IMR-90 (cell line): ENCODE measurements around the gene OR51B4. TPM values are rescaled to one million over a fixed set of nuclear protein-coding genes. Genes with fewer than 3 reads are reported as not detected.
A peak's percentile ranks its signal among the peaks of the same experiment; 100 is the strongest.

ENCODE experiments used
- ATAC-seq: fragments of 200-7000 bp; cut with Tn5 transposase; 2 replicates; pipeline ENCODE4 v1.9.1; 2020; ENCODE audit warnings: low read depth, mild to moderate bottlenecking, moderate library complexity
- BruUV-seq: library from RNA; stranded (reverse); fragments of 400-500 nt; replicated peaks from 2 replicates; lab custom pipeline; 2021; lab: Mats Ljungman, UMichigan
- CTCF ChIA-PET: fragments of 300-600 bp; formaldehyde crosslinking; extraction: SDS; loops from one replicate; lab custom pipeline; 2021; ENCODE audit warnings: antibody characterized with exemption; lab: Yijun Ruan, JAX
- POLR2A ChIA-PET: fragments of 300-600 bp; sonication (Branson Sonifier 250); formaldehyde crosslinking; loops from one replicate; lab custom pipeline; 2022; ENCODE audit warnings: antibody characterized with exemption; ENCODE audit not compliant: unreplicated experiment; lab: Charles Lee
- DNase-seq: peaks from one replicate; pipeline ENCODE4 v3.0.0; 2013
- H2AFZ ChIP-seq: replicated peaks from 2 replicates; pipeline ENCODE3; 2013; ENCODE audit warnings: low read length, mild to moderate bottlenecking; ENCODE audit not compliant: poor library complexity
- H2AK5ac ChIP-seq: 2 replicates; pipeline ENCODE4 v1.6.1; 2013; ENCODE audit warnings: low read depth, low read length, inconsistent platforms
- H2AK9ac ChIP-seq: replicated peaks from 2 replicates; pipeline ENCODE3; 2013; ENCODE audit warnings: mild to moderate bottlenecking, low read depth, low read length, moderate library complexity; ENCODE audit not compliant: poor library complexity
- H2BK120ac ChIP-seq: 2 replicates; pipeline ENCODE4 v1.6.1; 2013; ENCODE audit warnings: low read depth, low read length, inconsistent platforms
- H2BK15ac ChIP-seq: 3 replicates; pipeline ENCODE4 v1.6.1; 2013; ENCODE audit warnings: low read depth, low read length, inconsistent platforms
- H2BK20ac ChIP-seq: 2 replicates; pipeline ENCODE4 v1.6.1; 2013; ENCODE audit warnings: low read depth, mild to moderate bottlenecking, inconsistent platforms, low read length, moderate library complexity
- H2BK5ac ChIP-seq: 2 replicates; pipeline ENCODE4 v1.6.1; 2013; ENCODE audit warnings: mild to moderate bottlenecking, low read depth, low read length, inconsistent platforms; ENCODE audit not compliant: poor library complexity, severe bottlenecking
- H3K14ac ChIP-seq: replicated peaks from 2 replicates; pipeline ENCODE4 v1.6.1; 2013; ENCODE audit warnings: low read depth, low read length, inconsistent platforms
- H3K18ac ChIP-seq: 2 replicates; pipeline ENCODE4 v1.6.1; 2013; ENCODE audit warnings: low read depth, low read length, control low read depth
- H3K23ac ChIP-seq: 2 replicates; pipeline ENCODE4 v1.6.1; 2013; ENCODE audit warnings: low read depth, low read length, inconsistent platforms
- H3K27ac ChIP-seq: 2 replicates; pipeline ENCODE4 v1.5.1; 2013; ENCODE audit warnings: mild to moderate bottlenecking, control low read depth, low read length; ENCODE audit not compliant: insufficient read depth
- H3K27me3 ChIP-seq: 2 replicates; pipeline ENCODE4 v1.6.1; 2013; ENCODE audit warnings: low read length; ENCODE audit not compliant: control insufficient read depth, insufficient read depth
- H3K36me3 ChIP-seq: 2 replicates; pipeline ENCODE4 v1.6.1; 2013; ENCODE audit warnings: low read length, mixed read lengths; ENCODE audit not compliant: control insufficient read depth, insufficient read depth
- H3K4ac ChIP-seq: 2 replicates; pipeline ENCODE4 v1.6.1; 2013; ENCODE audit warnings: low read depth, low read length, inconsistent platforms
- H3K4me1 ChIP-seq: 2 replicates; pipeline ENCODE4 v1.6.1; 2013; ENCODE audit warnings: low read length, mixed read lengths; ENCODE audit not compliant: control insufficient read depth, insufficient read depth
- H3K4me2 ChIP-seq: 2 replicates; pipeline ENCODE4 v1.6.1; 2013; ENCODE audit warnings: low read depth, mild to moderate bottlenecking, control low read depth, low read length, moderate library complexity
- H3K4me3 ChIP-seq: 2 replicates; pipeline ENCODE4 v1.5.1; 2013; ENCODE audit warnings: low read depth, mild to moderate bottlenecking, control low read depth, low read length, moderate library complexity; ENCODE audit not compliant: insufficient read depth
- H3K56ac ChIP-seq: 2 replicates; pipeline ENCODE4 v1.6.1; 2013; ENCODE audit warnings: low read length, inconsistent platforms; ENCODE audit not compliant: insufficient read depth; ENCODE audit errors: extremely low read depth
- H3K79me1 ChIP-seq, 2 experiments: 2 replicates each; pipeline ENCODE4 v1.6.1; 2013; ENCODE audit warnings: low read length in 2 of 2, inconsistent platforms in 1 of 2, low read depth in 1 of 2
- H3K9ac ChIP-seq: 2 replicates; pipeline ENCODE4 v1.6.1; 2013; ENCODE audit warnings: low read depth, low read length, control low read depth
- H3K9me1 ChIP-seq: 2 replicates; pipeline ENCODE4 v1.6.1; 2013; ENCODE audit warnings: low read length, inconsistent platforms; ENCODE audit not compliant: insufficient read depth
- H3K9me3 ChIP-seq: 2 replicates; pipeline ENCODE4 v1.6.1; 2013; ENCODE audit warnings: low read length; ENCODE audit not compliant: control insufficient read depth, insufficient read depth
- H4K20me1 ChIP-seq: 2 replicates; pipeline ENCODE4 v1.6.1; 2013; ENCODE audit warnings: low read length, inconsistent platforms; ENCODE audit not compliant: insufficient read depth
- H4K5ac ChIP-seq: 2 replicates; pipeline ENCODE4 v1.6.1; 2013; ENCODE audit warnings: mild to moderate bottlenecking, low read depth, low read length, control low read depth
- H4K8ac ChIP-seq, 2 experiments: 2 replicates each; pipeline ENCODE4 v1.6.1; 2013; ENCODE audit warnings: low read depth in 2 of 2, low read length in 2 of 2, control low read depth in 1 of 2, inconsistent platforms in 1 of 2
- H4K91ac ChIP-seq: 2 replicates; pipeline ENCODE4 v1.6.1; 2013; ENCODE audit warnings: low read depth, low read length, inconsistent platforms; ENCODE audit not compliant: insufficient read depth
- MAFK ChIP-seq: IDR thresholded peaks from 2 replicates; pipeline ENCODE4 v1.6.1; 2012; ENCODE audit warnings: low read depth, low read length, improper control_type of control experiment
- NFE2L2 ChIP-seq: fragments of 150-350 bp; IDR thresholded peaks from 2 replicates; pipeline ENCODE4 v1.6.1; 2016; ENCODE audit warnings: low read depth, mild to moderate bottlenecking, low read length
- RAD21 ChIP-seq: IDR thresholded peaks from 2 replicates; pipeline ENCODE4 v1.6.1; 2012; ENCODE audit warnings: low read length, improper control_type of control experiment
- SMC3 ChIP-seq: fragments of 150-350 bp; IDR thresholded peaks from 2 replicates; pipeline ENCODE4 v1.6.1; 2016; ENCODE audit warnings: low read depth, mild to moderate bottlenecking, antibody characterized with exemption, low read length, moderate library complexity
- USF2 ChIP-seq: fragments of 150-350 bp; IDR thresholded peaks from 2 replicates; pipeline ENCODE4 v1.6.1; 2017; ENCODE audit warnings: mild to moderate bottlenecking, antibody characterized with exemption, low read length, low read depth
- WGBS, 2 experiments: methylation state at CpG; one replicate each; pipeline versions ENCODE4 v1.1.5 to v1.1.7; 2013; ENCODE audit warnings: missing lambda C conversion rate in 2 of 2; ENCODE audit not compliant: insufficient read length in 1 of 2; ENCODE audit errors: extremely low coverage in 2 of 2; 5-methylcytosine and 5-hydroxymethylcytosine counted together
- dilution Hi-C: fragments of 300-500 bp; cut with HindIII; formaldehyde crosslinking; loops from one replicate; pipeline ENCODE4 v1.14.3; 2018; ENCODE audit warnings: low sequenced_read_pairs; ENCODE audit not compliant: unreplicated experiment
- in situ Hi-C: fragments of 300-500 bp; cut with MboI; formaldehyde crosslinking; loops from 3 replicates; pipeline ENCODE4 v1.14.3; 2019; ENCODE audit warnings: low sequenced_read_pairs, inconsistent platforms, mixed read lengths
- intact Hi-C: fragments of 100-400 bp; cut with micrococcal nuclease; formaldehyde crosslinking; loops from 2 replicates; pipeline ENCODE4 v1.10.0; 2022
- polyA plus RNA-seq, 3 experiments: library from polyadenylated mRNA; depleted of rRNA; stranded (reverse); fragments of >200 nt; gene quantifications; 2 replicates each; pipeline ENCODE4 v1.2.3, GENCODE V29; 2012; ENCODE audit warnings: low replicate concordance in 1 of 3
- total RNA-seq: library from RNA; depleted of rRNA; stranded (reverse); fragments of >200 nt; gene quantifications from 2 replicates; pipeline ENCODE4 v1.2.3, GENCODE V29; 2012
- TF ChIP-seq, protein P1 (sequence below): conservative IDR thresholded peaks from 2 replicates; pipeline ENCODE4 v1.5.1; 2012; ENCODE audit warnings: mild to moderate bottlenecking, low read depth, low read length, improper control_type of control experiment

OR51B4 gene
- total and polyA plus RNA-seq, 2 of the 4 experiments (the other 2 are of a cell fraction): not detected

DNA sequence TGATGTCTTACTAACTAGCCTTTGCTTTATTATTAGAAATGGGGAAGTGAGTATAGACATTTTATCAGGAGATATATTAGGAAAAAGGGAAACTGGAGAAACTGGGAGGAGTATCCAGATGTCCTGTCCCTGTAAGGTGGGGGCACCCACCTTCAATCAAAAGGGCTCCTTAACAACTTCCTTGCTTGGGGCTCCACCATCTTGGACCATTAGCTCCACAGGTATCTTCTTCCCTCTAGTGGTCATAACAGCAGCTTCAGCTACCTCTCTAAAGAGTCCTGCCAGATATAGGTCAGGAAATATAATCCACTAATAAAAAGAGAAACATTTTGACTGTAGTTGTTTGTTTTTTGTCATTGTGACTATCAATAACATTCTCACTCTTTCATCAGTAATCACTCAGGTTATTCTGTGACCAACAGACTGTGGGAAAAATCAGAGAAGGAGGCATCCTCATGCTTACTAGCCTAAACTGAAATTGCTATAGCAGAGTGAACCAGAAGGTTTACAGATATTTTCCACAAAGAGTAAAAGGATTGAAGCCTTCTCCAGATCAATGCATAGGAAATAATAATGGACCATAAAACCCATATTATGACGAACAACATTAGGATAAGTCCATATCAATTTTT, 10.4 kb downstream of the OR51B4 start:
- H3K27me3 ChIP-seq: no peaks in the 10 kb centered on the region
- H2AK9ac ChIP-seq: no peak overlapping the region
- POLR2A ChIA-PET: no interaction called here
- no CpG with 5 or more reads among the region's 1 CpG for WGBS, 2 experiments
- H2AK5ac ChIP-seq: peak overlapping the region; percentile 86
- H3K23ac ChIP-seq: no peak overlapping the region
- no peak overlapping the region for H2AFZ ChIP-seq
- H2BK120ac ChIP-seq: peak overlapping the region; percentile 97
- ATAC-seq: peak; percentile 36; the same call in 1 of the 2 replicates
- no peak overlapping the region for H3K4me3 ChIP-seq
- H3K18ac ChIP-seq: peak overlapping the region; percentile 76; the same call in 1 of the 2 replicates
- no TSS peak for BruUV-seq
- H2BK15ac ChIP-seq: peak overlapping the region; percentile 69; the same call in 1 of the 3 replicates
- H3K27ac ChIP-seq: no peak overlapping the region
- H3K14ac ChIP-seq: peak overlapping the region; percentile 86; the same call in 1 of the 2 replicates
- H3K4me1 ChIP-seq: peaks cover 10% of the 10 kb centered on the region; the same call in 1 of the 2 replicates
- H3K36me3 ChIP-seq: no peaks in the 10 kb centered on the region
- H4K91ac ChIP-seq: peak overlapping the region; percentile 92
- CTCF ChIA-PET: interaction anchor here (0.6 to 2.1 kb wide), 6 partner anchors 9 to 89 kb away, joined by 3 to 5 read pairs (median 3); no protein-coding TSS in a partner anchor
- H4K20me1 ChIP-seq: no peaks in the 10 kb centered on the region
- no peaks in the 10 kb centered on the region for H3K9me3 ChIP-seq
- dilution Hi-C loops: no loop called here
- peak overlapping the region; percentile 30 to 94; a peak in 3 of 4 replicates for H4K8ac ChIP-seq
- peak; percentile 68 for DNase-seq
- no peak overlapping the region for H3K4me2 ChIP-seq
- H3K9me1 ChIP-seq: no peaks in the 10 kb centered on the region; the same call in 1 of the 2 replicates
- peak overlapping the region; percentile 47 for H3K4ac ChIP-seq
- peak; percentile 61 for TF ChIP-seq SMC3
- no peak for TF ChIP-seq NFE2L2
- TF ChIP-seq, protein P1, sequence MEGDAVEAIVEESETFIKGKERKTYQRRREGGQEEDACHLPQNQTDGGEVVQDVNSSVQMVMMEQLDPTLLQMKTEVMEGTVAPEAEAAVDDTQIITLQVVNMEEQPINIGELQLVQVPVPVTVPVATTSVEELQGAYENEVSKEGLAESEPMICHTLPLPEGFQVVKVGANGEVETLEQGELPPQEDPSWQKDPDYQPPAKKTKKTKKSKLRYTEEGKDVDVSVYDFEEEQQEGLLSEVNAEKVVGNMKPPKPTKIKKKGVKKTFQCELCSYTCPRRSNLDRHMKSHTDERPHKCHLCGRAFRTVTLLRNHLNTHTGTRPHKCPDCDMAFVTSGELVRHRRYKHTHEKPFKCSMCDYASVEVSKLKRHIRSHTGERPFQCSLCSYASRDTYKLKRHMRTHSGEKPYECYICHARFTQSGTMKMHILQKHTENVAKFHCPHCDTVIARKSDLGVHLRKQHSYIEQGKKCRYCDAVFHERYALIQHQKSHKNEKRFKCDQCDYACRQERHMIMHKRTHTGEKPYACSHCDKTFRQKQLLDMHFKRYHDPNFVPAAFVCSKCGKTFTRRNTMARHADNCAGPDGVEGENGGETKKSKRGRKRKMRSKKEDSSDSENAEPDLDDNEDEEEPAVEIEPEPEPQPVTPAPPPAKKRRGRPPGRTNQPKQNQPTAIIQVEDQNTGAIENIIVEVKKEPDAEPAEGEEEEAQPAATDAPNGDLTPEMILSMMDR: peak; percentile 63
- peak; percentile 74 for TF ChIP-seq RAD21
- TF ChIP-seq MAFK: no peak
- TF ChIP-seq USF2: no peak
- peak overlapping the region; percentile 99 for H2BK5ac ChIP-seq
- in situ Hi-C loops: no loop called here
- intact Hi-C loops: loop anchor here (1.0 to 2.0 kb wide), 2 partner anchors 77 to 87 kb away; no protein-coding TSS in a partner anchor
- peak overlapping the region; percentile 42; the same call in 1 of the 2 replicates for H4K5ac ChIP-seq
- peak overlapping the region; percentile 28; the same call in 1 of the 2 replicates for H3K9ac ChIP-seq
- no peak overlapping the region for H3K56ac ChIP-seq
- H3K79me1 ChIP-seq: no peaks in the 10 kb centered on the region
- H2BK20ac ChIP-seq: peak overlapping the region; percentile 98
